ENCODE results near the gene SEC14L2.

Gene SEC14L2

GRCh38 chr22:30396871-30397655, at the start of gene SEC14L2:
Gene SEC14L2 (plus strand): TSS chr22:30397018. CDS start chr22:30397117, 99 bp downstream.
- no peak for TF ChIP-seq ZNF274 (IDR thresholded peaks at IDR 0.05; ENCODE audit: low read depth, low read length)

GRCh38 chr22:30347255-30347892, 49.4 kb upstream of the SEC14L2 start:
- no peak for TF ChIP-seq ZNF274 (IDR thresholded peaks at IDR 0.05; ENCODE audit: low read depth, low read length)
- H3K4me3 ChIP-seq (ENCODE audit: low read length): no peak overlapping the region

More at GRCh38 chr22:30396871-30397655, at the start of gene SEC14L2:
- H3K4me3 ChIP-seq (ENCODE audit: low read length): peak within 1 kb of the TSS; percentile 27; the same call in 1 of the 2 replicates

GRCh38 chr22:30348404-30348803, 48.4 kb upstream of the SEC14L2 start:
- H3K4me3 ChIP-seq (ENCODE audit: low read length): no peak overlapping the region
- no peak for TF ChIP-seq ZNF274 (IDR thresholded peaks at IDR 0.05; ENCODE audit: low read depth, low read length)

- H3K4me3 ChIP-seq (ENCODE audit: low read length): no peak overlapping the region
- no peak for TF ChIP-seq ZNF274 (IDR thresholded peaks at IDR 0.05; ENCODE audit: low read depth, low read length)
These were observed 48.0 kb upstream of the SEC14L2 start for GRCh38 chr22:30348809-30349208.

- no peak overlapping the region for H3K4me3 ChIP-seq (ENCODE audit: low read length)
- no peak for TF ChIP-seq ZNF274 (IDR thresholded peaks at IDR 0.05; ENCODE audit: low read depth, low read length)
These were observed 45.6 kb upstream of the SEC14L2 start for GRCh38 chr22:30351226-30351625.

GRCh38 chr22:30354644-30355043, 42.2 kb upstream of the SEC14L2 start:
- H3K4me3 ChIP-seq (ENCODE audit: low read length): no peak overlapping the region
- no peak for TF ChIP-seq ZNF274 (IDR thresholded peaks at IDR 0.05; ENCODE audit: low read depth, low read length)

- no peak for TF ChIP-seq ZNF274 (IDR thresholded peaks at IDR 0.05; ENCODE audit: low read depth, low read length)
- H3K4me3 ChIP-seq (ENCODE audit: low read length): peak within 1 kb of the TSS; percentile 93
These were observed 40.2 kb upstream of the SEC14L2 start, which contains the start of the genes CCDC157 and SF3A1 for GRCh38 chr22:30356449-30357235. Gene CCDC157 (plus strand): TSS chr22:30357007. CDS start chr22:30366001, 8,994 bp downstream. Gene SF3A1 (minus strand): TSS chr22:30356894. CDS start chr22:30356792, 102 bp downstream.

- H3K4me3 ChIP-seq (ENCODE audit: low read length): peak overlapping the region; percentile 93
- TF ChIP-seq ZNF274 (IDR thresholded peaks at IDR 0.05; ENCODE audit: low read depth, low read length): no peak
These were observed 39.6 kb upstream of the SEC14L2 start for GRCh38 chr22:30357236-30357570.

GRCh38 chr22:30357650-30358215, 39.1 kb upstream of the SEC14L2 start:
- no peak overlapping the region for H3K4me3 ChIP-seq (ENCODE audit: low read length)
- TF ChIP-seq ZNF274 (IDR thresholded peaks at IDR 0.05; ENCODE audit: low read depth, low read length): no peak

GRCh38 chr22:30358541-30358940, 38.3 kb upstream of the SEC14L2 start:
- no peak for TF ChIP-seq ZNF274 (IDR thresholded peaks at IDR 0.05; ENCODE audit: low read depth, low read length)
- no peak overlapping the region for H3K4me3 ChIP-seq (ENCODE audit: low read length)

GRCh38 chr22:30361916-30362650, 34.7 kb upstream of the SEC14L2 start:
- H3K4me3 ChIP-seq (ENCODE audit: low read length): no peak overlapping the region
- no peak for TF ChIP-seq ZNF274 (IDR thresholded peaks at IDR 0.05; ENCODE audit: low read depth, low read length)

- no peak overlapping the region for H3K4me3 ChIP-seq (ENCODE audit: low read length)
- TF ChIP-seq ZNF274 (IDR thresholded peaks at IDR 0.05; ENCODE audit: low read depth, low read length): no peak
These were observed 34.1 kb upstream of the SEC14L2 start for GRCh38 chr22:30362651-30363281.

- TF ChIP-seq ZNF274 (IDR thresholded peaks at IDR 0.05; ENCODE audit: low read depth, low read length): no peak
- no peak overlapping the region for H3K4me3 ChIP-seq (ENCODE audit: low read length)
These were observed 30.9 kb upstream of the SEC14L2 start for GRCh38 chr22:30365891-30366290.
